NCI-H2196 treated with DMSO at 0.1 percent for 48 hours (cell line): Measurements from ENCODE around the gene SH3BP5L.
"Not testable (repeated sequence)": the region's sequence is repeated elsewhere in the genome, so short reads cannot be mapped to it uniquely, and the experiment has no call there.

Source experiments
- DNase-seq: peaks from one replicate; lab custom pipeline; 2025; ENCODE audit not compliant: unreplicated experiment; lab: John Stamatoyannopoulos, UW

Gene SH3BP5L

GRCh38 chr1:248830718-248831017 lies 5.0 kb upstream of the SH3BP5L start:
- not testable (repeated sequence) for DNase-seq

- DNase-seq: no peak
Measured at GRCh38 chr1:248828845-248829244, 3.1 kb upstream of the SH3BP5L start.

GRCh38 chr1:248825573-248825908 lies 174 bp downstream of the SH3BP5L start:
- DNase-seq: no peak

GRCh38 chr1:248825136-248825535 lies 579 bp downstream of the SH3BP5L start:
- no peak for DNase-seq

GRCh38 chr1:248824701-248825100 lies 1.0 kb downstream of the SH3BP5L start:
- DNase-seq: no peak

- no peak for DNase-seq
Measured at GRCh38 chr1:248824301-248824700, 1.4 kb downstream of the SH3BP5L start.

GRCh38 chr1:248823517-248824001 lies 2.2 kb downstream of the SH3BP5L start:
- no peak for DNase-seq

GRCh38 chr1:248822148-248823032 lies 3.3 kb downstream of the SH3BP5L start:
- no peak for DNase-seq

- no peak for DNase-seq
Measured at GRCh38 chr1:248821641-248822040, 4.1 kb downstream of the SH3BP5L start.

GRCh38 chr1:248821101-248821500 lies 4.6 kb downstream of the SH3BP5L start:
- no peak for DNase-seq

- DNase-seq: no peak
Measured at GRCh38 chr1:248820041-248820585, 5.6 kb downstream of the SH3BP5L start.

- no peak for DNase-seq
Measured at GRCh38 chr1:248818505-248819374, 7.0 kb downstream of the SH3BP5L start.

GRCh38 chr1:248817065-248817464 lies 8.7 kb downstream of the SH3BP5L start:
- no peak for DNase-seq

GRCh38 chr1:248816042-248816851 lies 9.5 kb downstream of the SH3BP5L start:
- no peak for DNase-seq

GRCh38 chr1:248815407-248816034 lies 10.2 kb downstream of the SH3BP5L start:
- DNase-seq: no peak

GRCh38 chr1:248814351-248814750 lies 11.4 kb downstream of the SH3BP5L start:
- no peak for DNase-seq

GRCh38 chr1:248813546-248813945 lies 12.2 kb downstream of the SH3BP5L start:
- no peak for DNase-seq

- DNase-seq: no peak
Measured at GRCh38 chr1:248812736-248813425, 12.8 kb downstream of the SH3BP5L start.

GRCh38 chr1:248811514-248812490 lies 13.9 kb downstream of the SH3BP5L start:
- no peak for DNase-seq
